CD14-positive monocyte (primary cell): ENCODE data around the gene NECAB3. TPM values are rescaled to one million over a fixed set of nuclear protein-coding genes. Genes with fewer than 3 reads are reported as not detected.
"Not testable (repeated sequence)": the region's sequence is repeated elsewhere in the genome, so short reads cannot be mapped to it uniquely, and the experiment has no call there.

Experiments
- DNase-seq, 3 donors: peaks; one replicate each; pipeline ENCODE4 v3.0.0-alpha.2; 2011 to 2022
- H2AFZ ChIP-seq: 2 replicates; pipeline ENCODE4 v1.6.0; 2012; ENCODE audit warnings: mild to moderate bottlenecking, low read depth, low read length, inconsistent platforms; ENCODE audit not compliant: insufficient read depth, poor library complexity, severe bottlenecking
- H3K27ac ChIP-seq, 2 donors: 1 replicate in 1 of 2; 2 replicates in 1 of 2; pipeline ENCODE4 v1.5.1; 2012 to 2013; ENCODE audit warnings: low read length in 2 of 2, control low read depth in 1 of 2, inconsistent platforms in 1 of 2, low read depth in 1 of 2, mild to moderate bottlenecking in 1 of 2
- H3K27me3 ChIP-seq, 2 donors: one replicate each; pipeline versions ENCODE4 v1.6.0 to v1.6.1; 2011 to 2013; ENCODE audit warnings: low read length in 2 of 2; ENCODE audit not compliant: control insufficient read depth in 2 of 2, insufficient read depth in 2 of 2
- H3K36me3 ChIP-seq, 2 donors: replicated peaks in 1 of 2; 1 replicate in 1 of 2; 2 replicates in 1 of 2; pipeline versions ENCODE4 v1.5.1 to v1.6.1; 2012 to 2013; ENCODE audit warnings: low read length in 2 of 2, control low read depth in 1 of 2, inconsistent platforms in 1 of 2, mild to moderate bottlenecking in 1 of 2; ENCODE audit not compliant: insufficient read depth in 2 of 2, control insufficient read depth in 1 of 2
- H3K4me1 ChIP-seq, 2 donors: 1 replicate in 1 of 2; 2 replicates in 1 of 2; pipeline versions ENCODE4 v1.5.1 to v1.6.1; 2012 to 2013; ENCODE audit warnings: low read length in 2 of 2, control low read depth in 1 of 2, inconsistent platforms in 1 of 2, mild to moderate bottlenecking in 1 of 2, moderate library complexity in 1 of 2; ENCODE audit not compliant: insufficient read depth in 2 of 2, control insufficient read depth in 1 of 2
- H3K4me2 ChIP-seq: replicated peaks from 2 replicates; pipeline ENCODE3; 2012; ENCODE audit warnings: low read length, moderate library complexity, mild to moderate bottlenecking; ENCODE audit not compliant: poor library complexity, severe bottlenecking; ENCODE audit errors: extremely low read depth
- H3K4me3 ChIP-seq, 3 experiments: fragments of 200-600 bp in 1 of 3; sonication (generic) in 1 of 3; replicated peaks in 1 of 3; 1 replicate in 2 of 3; 2 replicates in 1 of 3; pipeline ENCODE4 v1.5.1; 2011 to 2013; ENCODE audit warnings: low read length in 3 of 3, mild to moderate bottlenecking in 3 of 3, control low read depth in 2 of 3, low read depth in 2 of 3, inconsistent platforms in 1 of 3, moderate library complexity in 1 of 3
- H3K79me2 ChIP-seq: 2 replicates; pipeline ENCODE4 v1.6.0; 2012; ENCODE audit warnings: mild to moderate bottlenecking, control low read depth, inconsistent platforms, low read length, moderate library complexity; ENCODE audit not compliant: insufficient read depth
- H3K9ac ChIP-seq: 2 replicates; pipeline ENCODE4 v1.6.0; 2017; ENCODE audit warnings: low read length, mild to moderate bottlenecking; ENCODE audit not compliant: insufficient read depth, poor library complexity, severe bottlenecking
- H3K9me3 ChIP-seq, 2 donors: replicated peaks in 1 of 2; 1 replicate in 1 of 2; 2 replicates in 1 of 2; pipeline versions ENCODE4 v1.5.1 to v1.6.1; 2012 to 2013; ENCODE audit warnings: low read length in 2 of 2, control low read depth in 1 of 2; ENCODE audit not compliant: control insufficient read depth in 1 of 2, insufficient read depth in 1 of 2
- H4K20me1 ChIP-seq: 2 replicates; pipeline ENCODE4 v1.6.0; 2012; ENCODE audit warnings: mild to moderate bottlenecking, low read length, control low read depth, moderate library complexity; ENCODE audit not compliant: insufficient read depth
- H3K27ac Mint-ChIP-seq, 7 donors: one replicate each; pipeline ENCODE4 v1.8.0; 2020; ENCODE audit warnings: mild to moderate bottlenecking in 7 of 7, mixed read lengths in 7 of 7, moderate library complexity in 6 of 7, inconsistent platforms in 2 of 7
- H3K27me3 Mint-ChIP-seq, 3 donors: one replicate each; pipeline ENCODE4 v1.8.0; 2021 to 2022; ENCODE audit warnings: low read depth in 3 of 3, mild to moderate bottlenecking in 3 of 3, mixed read lengths in 3 of 3, moderate library complexity in 3 of 3, inconsistent platforms in 1 of 3
- H3K36me3 Mint-ChIP-seq, 2 donors: one replicate each; pipeline ENCODE4 v1.8.0; 2020; ENCODE audit warnings: mixed read lengths in 2 of 2, inconsistent platforms in 1 of 2, mild to moderate bottlenecking in 1 of 2
- H3K4me1 Mint-ChIP-seq: one replicate; pipeline ENCODE4 v1.8.0; 2020; ENCODE audit warnings: mild to moderate bottlenecking, mixed read lengths
- H3K4me3 Mint-ChIP-seq, 2 donors: one replicate each; pipeline ENCODE4 v1.8.0; 2020; ENCODE audit warnings: mild to moderate bottlenecking in 2 of 2, mixed read lengths in 2 of 2, moderate library complexity in 1 of 2
- H3K9me3 Mint-ChIP-seq, 7 donors: one replicate each; pipeline ENCODE4 v1.8.0; 2020 to 2022; ENCODE audit warnings: mixed read lengths in 7 of 7, mild to moderate bottlenecking in 6 of 7, moderate library complexity in 6 of 7, inconsistent platforms in 2 of 7
- CTCF ChIP-seq: fragments of 200-600 bp; IDR thresholded peaks from one replicate; pipeline ENCODE4 v1.8.0; 2022; ENCODE audit warnings: antibody characterized with exemption, mild to moderate bottlenecking
- WGBS: methylation state at CpG from one replicate; pipeline ENCODE4 v1.1.5; 2013; ENCODE audit warnings: missing lambda C conversion rate; ENCODE audit not compliant: insufficient coverage; 5-methylcytosine and 5-hydroxymethylcytosine counted together
- intact Hi-C, 2 donors: fragments of 100-400 bp; cut with micrococcal nuclease; formaldehyde crosslinking; loops; one replicate each; pipeline versions ENCODE4 v1.15.0 to v1.15.1; 2023
- polyA plus RNA-seq, 3 donors: library from polyadenylated mRNA; depleted of rRNA in 1 of 3; unstranded in 2 of 3; stranded (reverse) in 1 of 3; fragments of 300-500 nt in 2 of 3; fragments of >200 nt in 1 of 3; fragmentation: Illumina TruSeq in 2 of 3; gene quantifications; 1 replicate in 2 of 3; 2 replicates in 1 of 3; pipeline ENCODE4 v1.2.3, GENCODE V29; 2012 to 2021

The NECAB3 gene
- polyA plus RNA-seq, 3 donors: 1.3 to 12.8 (median 1.8) TPM

- no peaks in the 10 kb centered on the region for H3K9me3 Mint-ChIP-seq
- Histone ChIP-seq H3K9ac (no peak overlapping the region), H3K4me3 (no peak overlapping the region), H3K36me3 (peaks cover 20 to 28% of the 10 kb centered on the region in 2 donors), H3K27ac (no peak overlapping the region), H3K4me2 (no peak overlapping the region), H3K27me3 (no peaks in the 10 kb centered on the region), H3K9me3 (no peaks in the 10 kb centered on the region), H3K79me2 (no peaks in the 10 kb centered on the region), H4K20me1 (no peaks in the 10 kb centered on the region), H3K4me1 (no peaks in the 10 kb centered on the region), H2AFZ (no peak overlapping the region)
- peaks cover 21 to 30% of the 10 kb centered on the region in 2 donors for H3K36me3 Mint-ChIP-seq
- WGBS: 98% methylated on average over 10 of the region's 14 CpGs
- peaks cover 0 to 3% (median 2%) of the 10 kb centered on the region in 3 donors for H3K27me3 Mint-ChIP-seq
- peaks cover 4% of the 10 kb centered on the region for H3K4me1 Mint-ChIP-seq
- intact Hi-C loops: no loop called here
- H3K27ac Mint-ChIP-seq: no peak overlapping the region
- no peak overlapping the region for H3K4me3 Mint-ChIP-seq
- TF ChIP-seq CTCF: no peak
- no peak for DNase-seq
Observed at GRCh38 chr20:33648396-33649004, 25.7 kb downstream of the NECAB3 start.

GRCh38 chr20:33647603-33648395 lies 26.4 kb downstream of the NECAB3 start:
- Histone ChIP-seq H3K27me3 (no peaks in the 10 kb centered on the region), H2AFZ (no peak overlapping the region), H3K36me3 (peaks cover 23 to 32% of the 10 kb centered on the region in 2 donors), H4K20me1 (no peaks in the 10 kb centered on the region), H3K4me1 (no peaks in the 10 kb centered on the region), H3K4me3 (no peak overlapping the region), H3K9me3 (no peaks in the 10 kb centered on the region), H3K9ac (no peak overlapping the region), H3K79me2 (no peaks in the 10 kb centered on the region), H3K4me2 (no peak overlapping the region), H3K27ac (no peak overlapping the region)
- H3K4me1 Mint-ChIP-seq: no peaks in the 10 kb centered on the region
- no peaks in the 10 kb centered on the region for H3K9me3 Mint-ChIP-seq
- WGBS: 88% methylated on average over 10 of the region's 11 CpGs
- intact Hi-C loops: no loop called here
- peak overlapping the region in 2 of 7 donors; percentile 61 to 73 for H3K27ac Mint-ChIP-seq
- H3K36me3 Mint-ChIP-seq: peaks cover 25 to 35% of the 10 kb centered on the region in 2 donors
- no peak for DNase-seq
- peaks cover 0 to 3% (median 0%) of the 10 kb centered on the region in 3 donors for H3K27me3 Mint-ChIP-seq
- no peak for TF ChIP-seq CTCF
- H3K4me3 Mint-ChIP-seq: no peak overlapping the region

- WGBS: 98% methylated on average over 7 of the region's 14 CpGs
- H3K4me1 ChIP-seq, H2AFZ ChIP-seq, DNase-seq, H3K4me2 ChIP-seq, H4K20me1 ChIP-seq, H3K4me3 Mint-ChIP-seq, H3K9me3 ChIP-seq, H3K27ac ChIP-seq, intact Hi-C loops, H3K4me1 Mint-ChIP-seq, H3K27ac Mint-ChIP-seq, H3K9ac ChIP-seq, H3K79me2 ChIP-seq, H3K4me3 ChIP-seq, H3K27me3 Mint-ChIP-seq, H3K9me3 Mint-ChIP-seq, H3K27me3 ChIP-seq: not testable (repeated sequence)
- peaks cover 23 to 38% of the 10 kb centered on the region in 2 donors for H3K36me3 ChIP-seq
- H3K36me3 Mint-ChIP-seq: peaks cover 32 to 41% of the 10 kb centered on the region in 2 donors
Observed at GRCh38 chr20:33646959-33647602, 27.1 kb downstream of the NECAB3 start.
